ENCODE measurements around the gene IL9.

IL9 gene

DNA sequence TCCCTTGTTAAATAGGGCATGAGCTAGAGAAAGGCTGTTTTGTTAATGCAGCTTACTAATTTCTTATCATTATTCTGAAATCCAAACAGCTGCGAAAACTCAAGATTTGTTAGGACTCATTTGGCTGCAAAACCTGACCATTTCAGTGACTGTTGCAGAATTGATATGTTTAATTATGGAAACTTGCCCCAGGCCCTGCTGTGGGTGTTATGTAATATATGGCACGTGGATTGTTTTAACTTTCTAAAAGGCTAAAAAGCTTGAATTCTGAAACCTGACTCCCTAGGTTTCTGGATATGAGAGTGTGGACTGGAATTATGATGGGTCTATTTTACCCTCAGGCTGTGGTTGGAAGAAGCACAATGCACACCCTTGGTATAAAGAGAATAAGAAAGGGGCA lies 4.4 kb downstream of the IL9 start:
- DNase-seq = no peak

DNA sequence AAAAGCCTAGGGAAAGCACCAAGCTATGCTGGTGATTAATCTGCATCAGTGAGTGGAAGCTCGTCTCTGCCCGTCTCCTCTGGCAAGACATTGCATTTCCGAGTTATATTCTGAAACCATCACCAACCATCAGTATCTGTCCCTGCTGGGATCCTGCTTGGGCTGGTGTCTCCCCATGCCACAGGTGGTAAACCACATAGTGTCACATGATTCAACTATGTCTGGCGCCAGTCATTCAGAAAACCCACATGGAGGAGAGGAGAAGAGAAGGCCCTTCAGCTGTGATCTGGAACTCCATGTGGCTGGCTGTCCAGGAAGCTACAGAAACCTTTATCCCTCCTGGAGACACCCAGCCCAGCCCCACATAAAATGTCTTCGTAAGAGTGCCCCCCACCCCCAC lies 4.8 kb downstream of the IL9 start:
- DNase-seq = no peak

DNA sequence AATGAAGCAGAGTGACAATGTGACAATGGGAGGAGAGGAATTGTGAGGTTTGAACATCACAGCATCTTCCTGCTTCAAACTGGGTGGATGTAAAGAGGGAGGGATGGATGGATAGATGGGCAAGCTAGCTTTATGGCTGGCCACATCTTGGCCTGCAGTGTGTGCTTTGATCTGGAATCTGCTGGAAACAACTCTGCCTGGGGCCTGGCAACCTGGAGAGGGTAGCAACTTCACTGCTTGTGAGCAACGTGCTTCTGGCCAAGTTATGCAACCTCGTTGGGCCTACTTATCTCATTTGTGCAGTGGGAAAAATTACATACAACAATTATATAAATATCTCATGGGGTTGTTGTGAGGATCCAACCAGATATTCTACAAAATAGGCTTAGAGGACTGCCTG lies 5.3 kb downstream of the IL9 start:
- DNase-seq = no peak

DNA sequence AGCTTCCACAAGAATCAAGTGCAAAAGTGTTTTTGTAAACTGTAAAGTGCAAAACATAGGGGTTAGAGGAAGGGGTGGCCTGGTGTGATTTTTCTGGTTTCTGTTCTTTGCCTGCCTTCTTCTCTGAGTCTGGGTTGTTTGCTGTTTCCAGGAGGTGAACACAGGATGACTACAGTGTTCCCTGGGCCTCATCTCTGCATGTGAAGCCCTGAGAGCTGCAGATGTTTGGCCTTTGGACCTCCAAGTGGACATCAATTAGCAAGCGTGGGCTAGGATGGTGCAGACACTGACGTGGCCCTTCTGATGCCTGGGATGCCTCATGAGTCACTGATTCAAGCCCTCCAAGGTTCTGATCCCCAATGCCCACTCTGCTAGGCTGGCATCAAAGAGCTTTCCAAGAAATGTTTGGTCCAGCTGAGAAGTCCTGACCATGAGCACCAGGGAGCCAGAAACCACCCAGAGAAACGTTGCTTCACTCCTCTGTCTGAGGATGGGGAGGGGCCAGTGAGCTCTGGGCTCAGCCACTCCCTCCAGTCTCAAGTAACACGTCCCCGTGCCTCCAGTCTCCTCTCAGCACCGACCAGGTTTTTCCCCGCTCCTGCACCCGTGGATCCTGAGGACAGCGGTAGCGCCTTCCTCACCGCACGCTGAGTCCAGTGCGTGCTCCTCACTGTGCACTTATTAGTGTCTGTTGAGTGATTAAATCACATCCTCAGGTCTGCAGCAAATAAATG lies 7.6 kb downstream of the IL9 start:
- DNase-seq = no peak

DNA sequence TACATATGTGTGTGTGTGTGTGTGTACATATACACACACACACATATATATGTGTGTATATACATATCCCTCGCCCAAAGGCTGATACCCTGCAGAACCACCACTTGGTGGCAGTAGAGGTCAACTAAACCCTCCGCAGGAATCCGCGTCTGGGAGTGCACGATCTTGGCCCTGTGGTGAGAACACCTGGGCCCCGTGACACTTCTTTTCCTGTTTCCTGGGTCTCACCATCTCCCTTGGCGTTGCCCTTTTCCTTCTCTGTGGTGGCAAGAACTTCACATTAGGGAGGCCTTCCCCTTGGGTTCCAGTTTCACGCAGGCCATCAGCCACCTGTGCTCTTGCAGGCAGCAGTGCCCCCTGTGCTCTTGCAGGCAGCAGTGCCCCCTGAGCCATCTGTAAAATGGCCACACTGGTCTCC lies 8.2 kb downstream of the IL9 start:
- no peak for DNase-seq

DNA sequence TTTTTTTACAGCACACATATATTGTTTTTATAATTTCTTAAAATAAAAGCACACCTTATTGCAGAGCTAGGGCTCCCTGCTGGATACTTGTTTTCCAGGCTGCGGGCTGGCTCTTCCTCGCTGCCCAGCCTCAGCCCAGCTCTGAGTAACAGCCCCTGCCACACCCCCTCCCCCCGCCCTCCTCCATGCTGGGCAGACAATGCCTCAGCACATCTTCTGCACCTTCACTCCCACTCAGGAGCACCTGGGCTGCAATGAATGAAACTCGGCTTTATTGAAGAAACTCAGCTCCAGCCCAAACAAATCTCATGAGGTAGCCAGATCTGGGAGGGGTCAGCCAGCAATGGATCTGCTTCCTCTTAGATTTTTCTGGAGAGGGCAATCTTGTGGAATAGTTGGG lies 9.5 kb downstream of the IL9 start:
- no peak for DNase-seq

DNA sequence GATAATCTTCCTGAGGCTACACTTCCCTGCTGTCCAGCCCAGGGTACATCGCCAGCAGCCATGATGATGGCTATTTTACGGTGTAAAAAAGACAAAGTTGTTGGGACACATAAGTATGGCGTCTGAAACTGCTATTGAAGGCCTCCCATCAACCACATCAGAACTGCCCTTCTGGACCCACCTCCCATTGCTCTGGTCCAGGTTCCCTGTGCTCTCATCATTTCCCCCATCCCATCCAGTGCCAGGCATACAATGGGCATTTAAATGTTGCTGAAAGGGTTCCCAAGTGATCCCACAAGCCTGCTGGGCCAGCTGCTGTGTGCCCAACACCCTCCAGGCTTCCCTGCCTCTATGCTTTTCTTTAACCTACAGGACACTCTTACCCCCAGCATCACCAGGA lies 10.6 kb downstream of the IL9 start:
- no peak for DNase-seq

DNA sequence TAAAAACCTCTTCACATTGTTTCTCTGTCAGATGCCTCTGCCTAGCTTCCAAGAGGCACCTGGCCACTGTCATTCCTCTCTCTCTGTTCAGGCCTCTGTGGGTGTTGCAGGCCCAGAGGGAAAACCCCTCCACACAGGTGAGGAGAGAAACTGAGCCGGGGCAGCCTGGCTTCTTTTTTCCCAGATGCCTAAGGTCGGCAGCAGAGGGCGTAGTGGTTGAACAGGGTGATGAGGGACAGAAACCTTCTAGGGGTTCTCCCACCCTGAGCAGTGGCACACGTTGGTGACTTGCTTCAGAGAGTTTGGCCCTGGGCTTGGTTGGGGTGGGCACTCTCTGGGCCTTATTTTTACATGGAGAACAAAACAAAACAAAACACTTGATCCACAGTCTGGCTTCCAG lies 12.2 kb downstream of the IL9 start:
- DNase-seq = no peak

DNA sequence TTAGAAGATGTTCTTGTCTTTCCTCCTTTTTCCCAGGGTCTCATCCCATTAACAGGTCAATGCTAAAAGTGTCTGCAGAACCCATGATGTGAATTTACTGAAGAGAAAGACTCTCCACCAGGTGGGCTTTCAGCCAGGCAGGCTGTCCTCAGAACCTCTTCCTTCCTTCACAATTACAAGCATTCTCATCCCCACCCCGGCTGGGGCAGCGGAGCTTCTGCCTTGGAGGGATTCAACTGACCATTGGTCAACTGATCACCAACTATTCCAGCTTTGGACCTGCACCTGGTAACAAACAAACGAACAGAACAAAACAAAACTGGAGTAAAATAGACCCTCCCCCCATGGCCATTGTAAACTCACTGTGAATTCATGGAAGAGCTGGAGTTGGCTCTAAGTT lies 12.6 kb downstream of the IL9 start:
- DNase-seq = no peak

DNA sequence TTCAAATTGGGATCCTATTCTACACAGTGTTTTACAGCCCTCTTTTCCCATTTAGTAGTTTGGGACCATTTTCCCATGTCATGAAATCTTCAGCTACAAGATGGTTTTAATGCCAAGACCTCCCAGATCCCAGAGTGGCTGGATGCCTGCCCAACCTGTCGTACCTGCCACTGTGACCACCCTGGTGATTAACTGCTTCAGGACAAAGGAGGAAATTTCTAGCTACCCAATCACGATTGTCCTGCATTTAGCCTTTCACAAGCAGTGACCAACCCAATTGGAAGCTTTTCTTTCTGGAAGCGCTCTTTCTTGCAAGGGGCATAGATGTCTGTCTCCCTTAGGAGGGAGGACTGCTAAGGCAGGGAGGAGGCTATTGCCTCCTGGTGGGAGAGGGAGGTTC lies 13.8 kb downstream of the IL9 start:
- no peak for DNase-seq

DNA sequence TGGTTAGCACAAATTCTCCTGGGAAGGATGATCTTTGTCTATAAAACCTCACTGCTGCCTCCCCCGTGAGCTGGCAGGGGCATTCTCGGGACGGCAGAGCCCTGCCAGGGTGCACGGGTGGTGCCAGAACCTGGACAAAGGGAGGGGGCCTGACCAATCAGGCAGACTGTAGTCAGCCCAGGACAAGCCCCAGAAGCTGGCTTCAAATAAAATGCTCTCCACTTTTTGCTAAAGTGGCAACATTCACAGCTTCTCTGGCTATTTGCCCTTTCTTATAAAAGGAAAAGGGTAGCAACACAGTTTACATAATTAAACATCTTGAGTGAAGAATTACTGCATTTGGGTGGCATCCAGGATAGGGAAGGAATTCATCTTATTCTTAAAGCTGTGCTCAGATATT lies 14.4 kb downstream of the IL9 start:
- no peak for DNase-seq

DNA sequence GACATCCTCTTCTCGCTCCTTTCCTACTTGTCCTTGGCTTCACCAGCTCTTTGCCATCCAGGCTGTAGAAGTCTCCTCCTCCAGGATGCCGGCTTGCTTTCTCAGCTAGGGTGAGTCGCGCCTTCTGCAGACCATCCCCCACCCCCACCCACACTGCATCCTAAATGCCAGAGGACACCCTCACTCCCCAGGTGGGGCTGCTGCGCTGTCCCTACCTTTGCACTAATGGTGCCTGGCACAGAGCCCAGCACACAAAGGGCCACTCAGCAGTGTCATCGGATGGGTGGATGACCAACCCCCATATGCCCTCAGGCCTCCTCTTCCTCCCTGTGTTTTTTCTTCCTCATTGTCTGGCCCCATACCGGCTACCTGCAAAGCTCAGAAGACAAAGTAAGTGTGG lies 14.8 kb downstream of the IL9 start:
- no peak for DNase-seq

DNA sequence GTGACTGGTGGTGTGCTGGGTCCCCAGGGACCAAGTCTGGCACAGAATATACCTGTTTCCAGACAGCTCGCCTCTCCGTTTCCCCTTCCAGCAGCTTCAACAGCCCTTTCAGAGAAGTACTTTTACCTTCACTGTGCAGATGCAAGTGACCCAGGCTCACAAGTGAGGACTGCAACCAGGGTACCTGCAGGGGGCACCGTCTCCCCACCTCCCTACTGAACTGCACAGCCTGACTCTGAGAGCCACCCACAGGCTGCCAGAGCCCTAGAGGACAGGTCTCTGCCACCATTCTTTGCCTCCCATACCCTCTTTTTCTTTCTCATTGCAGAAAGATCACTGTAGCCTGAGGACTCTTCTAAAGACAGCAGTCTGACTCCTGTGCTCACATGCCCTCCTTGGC lies 15.4 kb downstream of the IL9 start:
- DNase-seq = no peak

DNA sequence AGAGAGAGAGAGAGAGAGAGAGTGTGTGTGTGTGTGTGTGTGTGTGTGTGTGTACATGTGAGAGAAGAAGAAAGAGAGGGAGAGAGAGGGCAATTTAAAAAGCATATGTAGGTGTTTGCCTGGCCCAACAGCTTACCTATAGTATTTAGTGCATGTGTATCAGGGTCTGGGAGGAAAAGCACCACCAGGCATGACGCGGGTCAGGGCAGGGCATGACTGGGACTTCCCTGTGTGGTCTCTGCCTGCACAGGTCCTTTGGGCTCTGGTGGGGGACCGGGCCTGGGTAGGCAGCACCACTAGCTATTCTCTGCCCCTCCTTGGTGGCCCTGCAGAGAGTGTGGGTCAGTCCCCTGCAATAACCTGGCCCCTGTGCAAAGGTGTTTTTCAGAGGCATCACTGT lies 16.1 kb downstream of the IL9 start:
- no peak for DNase-seq

DNA sequence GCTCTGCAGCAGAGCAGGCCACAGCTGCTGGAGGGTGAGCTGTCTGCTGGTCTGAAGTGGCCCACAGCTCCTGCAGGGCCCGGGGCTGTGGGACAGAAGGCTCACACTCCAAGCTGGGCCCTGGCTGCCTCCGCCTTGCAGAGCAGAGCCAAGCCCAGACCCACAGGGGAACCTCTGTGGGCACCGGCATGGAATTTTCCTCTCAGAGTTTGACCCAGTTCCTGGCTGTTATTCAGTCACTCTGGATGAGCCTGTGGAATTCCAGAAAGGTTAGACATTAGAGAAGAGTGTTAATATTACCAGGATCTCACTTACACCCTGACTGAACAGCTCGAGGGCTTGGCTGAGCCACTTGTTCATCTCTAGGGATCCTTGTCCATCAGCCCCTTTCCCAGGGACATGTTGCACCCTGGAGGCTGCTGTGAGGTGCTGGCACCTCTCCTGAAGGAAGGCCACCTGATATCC lies 17.5 kb downstream of the IL9 start:
- no peak for DNase-seq

DNA sequence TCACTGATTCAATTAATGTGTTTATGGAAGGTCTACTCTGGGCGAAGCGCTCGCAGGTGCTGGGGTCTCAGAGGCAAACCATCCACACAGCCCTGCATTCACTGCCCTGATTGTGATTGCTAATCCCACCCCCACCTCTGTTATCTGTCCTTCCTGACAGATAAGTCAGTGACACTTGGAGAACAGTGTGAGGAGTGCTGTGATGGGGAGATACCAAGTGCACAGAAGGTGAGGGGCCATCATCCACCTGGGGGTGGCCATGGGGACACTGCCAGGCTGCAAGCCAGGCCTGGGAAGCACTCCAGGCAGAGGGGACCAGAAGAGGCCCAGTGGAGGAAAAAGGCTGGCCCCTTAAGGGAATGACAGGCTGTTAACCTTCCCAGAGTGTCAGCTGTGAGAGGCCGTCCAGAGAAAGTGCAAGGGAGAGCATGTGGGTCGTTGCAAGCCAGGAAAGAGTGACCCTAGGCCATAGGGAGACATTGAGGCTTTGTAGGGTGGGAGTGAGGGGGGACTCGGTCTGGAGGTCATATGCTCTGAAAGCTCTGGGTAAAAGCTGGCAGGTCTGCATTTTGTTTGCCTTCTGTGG lies 18.0 kb downstream of the IL9 start:
- no peak for DNase-seq

DNA sequence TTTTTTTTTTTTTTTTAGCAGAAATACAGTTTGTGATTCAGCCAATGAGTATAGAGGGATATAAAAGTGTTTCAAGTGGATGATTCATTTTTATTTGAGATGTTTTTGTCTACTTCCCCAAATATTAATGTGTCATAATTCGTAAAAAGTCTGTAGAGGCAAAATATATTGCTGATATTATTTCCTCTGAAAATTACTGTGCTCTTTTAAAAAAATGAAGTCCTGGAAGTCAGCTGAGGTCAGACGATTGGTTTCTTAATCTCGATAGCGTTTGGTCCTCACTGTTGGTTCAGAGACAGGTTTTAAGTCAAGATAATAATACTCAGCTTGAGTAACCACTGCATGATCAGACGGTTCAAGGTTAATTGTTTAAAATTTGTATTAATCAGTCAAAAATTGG lies 19.5 kb downstream of the IL9 start:
- DNase-seq = no peak

DNA sequence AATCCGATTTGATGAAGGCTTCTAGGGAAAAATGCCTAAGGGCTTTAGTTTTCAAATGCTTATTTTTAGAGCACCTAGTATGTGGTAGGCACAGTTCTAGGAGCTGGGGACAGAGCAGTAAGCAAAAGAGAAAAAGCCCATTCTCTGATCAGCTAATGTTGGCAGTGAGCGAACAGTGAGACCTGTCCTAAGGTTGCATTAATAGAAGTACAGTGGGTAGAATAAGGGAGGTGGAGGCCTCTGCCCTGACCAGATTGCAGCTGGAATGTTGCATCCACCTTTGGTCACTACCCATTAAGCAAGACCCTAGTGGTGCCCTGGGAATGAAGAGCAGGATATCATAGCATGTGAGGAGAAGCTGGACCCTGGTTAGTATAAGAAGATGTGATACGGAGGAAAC lies 20.1 kb downstream of the IL9 start:
- no peak for DNase-seq

DNA sequence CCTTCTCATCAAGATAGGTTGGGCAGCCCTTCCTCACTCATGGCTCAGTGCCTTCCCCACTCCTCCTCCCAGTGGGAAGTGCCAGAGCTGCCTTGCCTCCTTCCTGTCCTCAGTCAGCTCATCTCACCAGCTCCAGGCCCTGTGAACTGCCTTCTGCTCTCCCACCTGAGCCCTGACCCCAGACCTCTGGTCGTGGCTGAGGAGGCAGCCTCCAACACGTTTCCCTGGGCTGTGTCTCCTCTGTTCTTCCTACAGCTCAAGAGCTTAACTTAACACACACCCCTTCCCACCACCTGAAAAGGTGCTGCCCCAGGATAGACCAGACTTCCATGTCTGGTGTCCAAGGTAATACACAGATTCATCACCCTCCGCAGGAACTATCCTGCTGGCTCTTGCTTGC lies 21.2 kb downstream of the IL9 start:
- no peak for DNase-seq

DNA sequence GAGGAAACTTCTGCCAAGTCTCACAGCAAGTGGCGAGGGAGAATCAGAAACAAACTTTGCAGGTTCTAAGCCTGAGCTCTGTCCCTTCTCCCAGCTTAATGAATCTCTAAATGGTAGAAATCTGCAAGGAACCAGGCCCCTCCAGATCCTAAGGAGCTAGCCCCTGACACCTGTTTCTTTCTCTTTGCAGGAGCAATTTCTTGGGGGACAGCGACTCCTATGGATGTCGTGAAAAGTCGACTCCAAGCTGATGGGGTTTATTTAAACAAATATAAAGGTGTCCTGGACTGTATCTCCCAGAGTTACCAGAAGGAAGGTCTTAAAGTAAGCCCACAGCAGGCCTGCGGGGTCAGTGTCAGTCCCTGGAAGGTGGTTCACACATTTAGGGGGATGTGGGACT lies 21.8 kb downstream of the IL9 start:
- DNase-seq = no peak

DNA sequence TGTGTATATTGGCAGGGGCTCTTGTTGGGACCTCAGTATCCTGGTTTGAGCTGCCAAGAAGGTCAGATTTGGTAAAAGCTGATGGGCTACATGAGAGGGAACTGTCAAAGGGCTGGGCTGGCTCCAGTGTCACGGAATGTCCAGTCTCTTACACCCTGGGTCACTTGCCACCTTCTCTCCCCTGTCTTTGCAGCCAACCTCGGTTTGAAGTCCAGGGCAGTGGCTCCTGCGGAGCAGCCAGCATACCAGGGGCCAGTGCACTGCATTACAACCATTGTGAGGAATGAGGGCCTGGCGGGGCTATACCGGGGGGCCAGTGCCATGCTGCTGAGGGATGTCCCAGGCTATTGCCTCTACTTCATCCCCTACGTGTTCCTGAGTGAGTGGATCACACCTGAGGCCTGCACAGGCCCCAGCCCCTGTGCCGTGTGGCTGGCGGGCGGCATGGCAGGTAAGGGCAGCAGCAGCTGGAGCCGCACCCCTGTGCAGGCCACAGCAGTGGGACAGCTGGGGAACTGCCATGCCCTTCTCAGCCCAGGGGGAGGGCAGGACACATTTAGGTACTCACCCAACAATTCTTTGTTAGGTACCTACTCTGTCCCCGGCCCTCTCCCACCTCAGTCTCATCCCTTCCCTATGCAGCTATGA lies 24.2 kb downstream of the IL9 start:
- DNase-seq = no peak

DNA sequence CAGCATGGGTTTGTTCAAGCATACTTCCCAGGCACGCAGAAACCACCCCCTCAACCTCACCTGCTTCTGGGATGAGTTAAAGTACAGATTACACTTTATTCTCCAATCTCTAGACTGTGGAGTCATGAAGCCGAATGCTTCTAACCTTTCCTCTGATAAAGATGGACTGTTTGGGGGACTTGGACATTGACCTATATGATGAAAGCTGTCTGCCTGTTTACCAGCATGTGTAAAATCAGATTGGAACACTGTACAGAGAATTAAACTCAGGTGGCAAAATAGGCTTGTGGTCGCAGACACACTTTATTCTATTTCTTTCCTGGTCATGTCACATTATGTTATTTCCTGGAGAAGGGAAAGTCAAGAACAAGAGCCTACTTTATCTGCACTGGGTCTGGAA lies 25.7 kb downstream of the IL9 start:
- DNase-seq = no peak

DNA sequence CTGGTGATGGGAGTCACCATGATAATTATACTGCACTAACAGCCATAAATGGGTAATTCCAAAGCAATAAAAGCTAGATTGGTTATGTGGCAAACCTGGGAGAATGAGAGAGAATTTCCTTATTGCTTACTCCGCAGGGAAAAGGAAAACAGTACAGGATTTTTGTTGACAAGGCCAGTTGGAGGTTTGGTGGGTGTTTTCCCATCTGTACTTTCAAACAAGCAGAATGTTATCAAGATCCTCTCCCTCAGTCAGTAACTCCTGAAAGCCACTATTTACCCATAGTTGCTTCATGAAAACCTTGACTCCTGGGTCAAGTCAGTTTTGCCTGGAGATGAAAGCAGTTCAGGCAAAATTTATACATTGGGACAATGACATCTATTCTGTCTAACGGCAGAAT lies 26.4 kb downstream of the IL9 start:
- DNase-seq = no peak

DNA sequence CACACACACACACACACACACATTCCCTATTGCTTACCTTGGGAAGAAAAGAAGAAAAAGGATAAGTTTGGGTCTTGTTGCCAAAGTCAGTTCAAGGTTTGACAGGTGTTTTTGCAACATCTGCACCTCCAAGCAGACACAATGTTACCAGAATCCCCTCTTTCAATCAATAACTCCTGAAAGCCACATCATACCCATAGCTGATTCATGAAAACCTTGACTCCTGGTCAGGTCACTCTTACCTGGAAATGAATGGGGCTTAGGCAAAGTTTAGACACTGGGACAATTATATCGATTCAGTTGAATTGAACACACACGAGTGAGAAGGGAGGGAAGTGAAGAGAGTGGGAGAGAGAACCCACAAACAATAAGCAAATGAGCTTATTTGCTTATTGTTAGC lies 27.0 kb downstream of the IL9 start:
- DNase-seq = no peak

DNA sequence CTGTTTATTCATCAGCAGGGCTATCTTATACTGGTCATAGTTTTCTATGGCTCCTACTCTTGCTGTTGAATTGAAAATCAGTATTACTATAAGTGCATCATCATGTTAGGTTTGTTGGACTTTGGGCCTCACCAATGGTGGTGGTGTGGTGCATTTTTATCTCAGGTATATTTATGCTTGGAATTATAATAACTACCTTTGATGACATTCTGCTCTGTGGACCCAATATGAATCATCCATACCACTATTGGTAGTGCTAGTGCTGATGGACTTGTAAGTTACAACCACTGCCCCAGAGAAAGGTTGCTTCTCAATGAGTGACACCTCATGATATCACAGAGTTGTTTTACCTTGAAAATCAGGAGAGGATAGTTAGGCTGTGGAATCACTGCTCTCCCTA lies 28.0 kb downstream of the IL9 start:
- DNase-seq = no peak
